Activated naive CD8-positive, alpha-beta T cell treated with anti-CD3 and anti-CD28 coated beads, Interleukin-2, amount 10 ng/mL, durations not matched to agents 7 days and 5 days (primary cell): ENCODE measurements around the gene PSMB2. TPM values are rescaled to one million over a fixed set of nuclear protein-coding genes. Genes with fewer than 3 reads are reported as not detected.
"Not testable (repeated sequence)": the region's sequence is repeated elsewhere in the genome, so short reads cannot be mapped to it uniquely, and the experiment has no call there.

Experiments
- ATAC-seq: fragments of 150-1000 bp; cut with Tn5 transposase; one replicate; pipeline ENCODE4 v1.10.0; 2021; ENCODE audit warnings: low read depth, moderate library complexity
- POLR2A ChIA-PET: fragments of 350-600 bp; sonication (Branson Sonifier 250); formaldehyde crosslinking; loops from one replicate; lab custom pipeline; 2021; ENCODE audit warnings: antibody characterized with exemption; lab: Charles Lee
- DNase-seq: peaks from one replicate; pipeline ENCODE4 v3.0.0; 2021
- H3K27ac Mint-ChIP-seq: one replicate; pipeline ENCODE4 v1.8.0; 2022; ENCODE audit warnings: mild to moderate bottlenecking, mixed read lengths
- H3K27me3 Mint-ChIP-seq: one replicate; pipeline ENCODE4 v1.8.0; 2022; ENCODE audit warnings: mild to moderate bottlenecking, moderate library complexity, mixed read lengths
- H3K36me3 Mint-ChIP-seq: one replicate; pipeline ENCODE4 v1.8.0; 2021; ENCODE audit warnings: mild to moderate bottlenecking, mixed read lengths
- H3K4me1 Mint-ChIP-seq: one replicate; pipeline ENCODE4 v1.8.0; 2021; ENCODE audit warnings: mixed read lengths
- H3K4me3 Mint-ChIP-seq: one replicate; pipeline ENCODE4 v1.8.0; 2022; ENCODE audit warnings: mild to moderate bottlenecking, moderate library complexity, mixed read lengths
- H3K9me3 Mint-ChIP-seq: one replicate; pipeline ENCODE4 v1.8.0; 2021; ENCODE audit warnings: mixed read lengths
- total RNA-seq, 2 experiments: library from RNA; stranded (reverse); gene quantifications; one replicate each; pipeline ENCODE4 v1.2.3, GENCODE V29; 2021

PSMB2 gene
- total RNA-seq, 2 experiments from 2014 or later, result 55.1 to 58.0 TPM

DNA sequence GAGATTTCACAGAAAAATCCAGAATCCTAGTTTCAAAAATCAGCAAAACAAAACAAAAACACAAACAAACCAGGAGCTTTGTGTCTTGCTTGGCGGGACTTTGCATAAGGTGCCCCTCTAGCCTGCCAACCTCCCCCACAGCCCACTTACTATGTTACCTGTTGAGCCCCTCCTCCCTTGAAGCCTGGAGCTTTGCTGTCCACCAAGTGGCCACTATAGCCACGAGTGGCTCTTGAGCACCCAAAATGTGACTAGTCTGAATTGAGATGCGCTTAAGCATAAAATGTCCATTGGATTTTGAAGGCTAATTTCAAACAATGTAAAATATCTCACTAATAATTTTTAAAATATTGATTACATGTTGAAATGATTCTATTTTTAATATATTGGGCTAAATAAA lies 56.0 kb downstream of the PSMB2 start:
- DNase-seq (no peak), ATAC-seq (no peak)
- no peaks in the 10 kb centered on the region for H3K9me3 Mint-ChIP-seq
- peaks cover 3% of the 10 kb centered on the region for H3K4me1 Mint-ChIP-seq
- POLR2A ChIA-PET, result no interaction called here
- H3K4me3 Mint-ChIP-seq, result no peak overlapping the region
- H3K27me3 Mint-ChIP-seq, result no peaks in the 10 kb centered on the region
- H3K27ac Mint-ChIP-seq, result no peak overlapping the region
- no peaks in the 10 kb centered on the region for H3K36me3 Mint-ChIP-seq

DNA sequence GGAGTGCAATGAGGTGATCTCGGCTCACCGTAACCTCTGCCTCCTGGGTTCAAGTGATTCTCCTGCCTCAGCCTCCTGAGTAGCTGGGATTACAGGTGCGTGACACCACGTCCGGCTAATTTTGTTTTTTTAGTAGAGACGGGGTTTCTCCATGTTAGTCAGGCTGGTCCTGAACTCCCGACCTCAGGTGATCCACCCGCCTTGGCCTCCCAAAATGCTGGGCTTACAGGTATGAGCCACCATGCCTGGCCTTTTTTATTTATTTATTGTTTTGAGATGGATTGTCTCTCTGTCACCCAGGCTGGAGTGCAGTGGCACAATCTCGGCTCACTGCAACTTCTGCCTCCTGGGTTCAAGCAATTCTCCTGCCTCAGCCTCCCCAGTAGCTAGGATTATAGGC lies 59.7 kb downstream of the PSMB2 start:
- not testable (repeated sequence) for H3K27ac Mint-ChIP-seq

DNA sequence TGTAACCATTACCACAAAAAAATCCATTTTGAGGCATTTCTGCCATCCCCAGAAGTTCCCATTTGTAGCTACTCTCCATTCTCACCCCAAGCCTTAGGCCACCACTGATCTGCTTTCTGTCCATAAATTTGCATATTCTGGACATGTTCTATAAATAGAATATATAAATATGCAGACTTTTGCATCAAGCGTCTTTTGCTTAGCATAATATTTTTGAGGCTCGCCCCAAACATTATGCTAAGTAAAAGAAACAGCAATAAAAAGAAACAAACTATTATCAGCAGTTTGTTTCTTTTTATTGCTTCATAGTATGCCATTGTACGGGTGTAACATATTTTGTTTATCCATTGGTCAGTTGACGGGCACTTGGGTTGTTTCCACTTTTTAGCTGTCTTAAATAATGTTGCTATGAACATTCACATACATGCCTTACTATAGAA lies 60.4 kb downstream of the PSMB2 start:
- no peak for ATAC-seq
- POLR2A ChIA-PET, result no interaction called here
- Mint-ChIP-seq H3K9me3 (no peaks in the 10 kb centered on the region), H3K36me3 (peaks cover 2% of the 10 kb centered on the region), H3K4me3 (no peak overlapping the region), H3K27me3 (peaks cover 3% of the 10 kb centered on the region), H3K4me1 (peaks cover 17% of the 10 kb centered on the region), H3K27ac (no peak overlapping the region)
- DNase-seq, result no peak

More for the DNA sequence above, 59.7 kb downstream of the PSMB2 start:
- H3K27me3 Mint-ChIP-seq, ATAC-seq, H3K4me3 Mint-ChIP-seq, H3K36me3 Mint-ChIP-seq, H3K9me3 Mint-ChIP-seq, POLR2A ChIA-PET: not testable (repeated sequence)
- H3K4me1 Mint-ChIP-seq, result peaks cover 10% of the 10 kb centered on the region
- DNase-seq, result peak; percentile 5

DNA sequence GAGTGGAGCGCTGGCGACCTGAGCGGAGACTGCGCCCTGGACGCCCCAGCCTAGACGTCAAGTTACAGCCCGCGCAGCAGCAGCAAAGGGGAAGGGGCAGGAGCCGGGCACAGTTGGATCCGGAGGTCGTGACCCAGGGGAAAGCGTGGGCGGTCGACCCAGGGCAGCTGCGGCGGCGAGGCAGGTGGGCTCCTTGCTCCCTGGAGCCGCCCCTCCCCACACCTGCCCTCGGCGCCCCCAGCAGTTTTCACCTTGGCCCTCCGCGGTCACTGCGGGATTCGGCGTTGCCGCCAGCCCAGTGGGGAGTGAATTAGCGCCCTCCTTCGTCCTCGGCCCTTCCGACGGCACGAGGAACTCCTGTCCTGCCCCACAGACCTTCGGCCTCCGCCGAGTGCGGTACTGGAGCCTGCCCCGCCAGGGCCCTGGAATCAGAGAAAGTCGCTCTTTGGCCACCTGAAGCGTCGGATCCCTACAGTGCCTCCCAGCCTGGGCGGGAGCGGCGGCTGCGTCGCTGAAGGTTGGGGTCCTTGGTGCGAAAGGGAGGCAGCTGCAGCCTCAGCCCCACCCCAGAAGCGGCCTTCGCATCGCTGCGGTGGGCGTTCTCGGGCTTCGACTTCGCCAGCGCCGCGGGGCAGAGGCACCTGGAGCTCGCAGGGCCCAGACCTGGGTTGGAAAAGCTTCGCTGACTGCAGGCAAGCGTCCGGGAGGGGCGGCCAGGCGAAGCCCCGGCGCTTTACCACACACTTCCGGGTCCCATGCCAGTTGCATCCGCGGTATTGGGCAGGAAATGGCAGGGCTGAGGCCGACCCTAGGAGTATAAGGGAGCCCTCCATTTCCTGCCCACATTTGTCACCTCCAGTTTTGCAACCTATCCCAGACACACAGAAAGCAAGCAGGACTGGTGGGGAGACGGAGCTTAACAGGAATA lies 64.0 kb downstream of the PSMB2 start:
- DNase-seq, result peak; percentile 83
- ATAC-seq, result peak; percentile 87
- POLR2A ChIA-PET, result interaction anchor here (0.5 to 2.9 kb wide), 14 partner anchors 9 to 192 kb away, joined by 3 to 23 read pairs (median 4); partner anchors contain the start of genes C1orf216, CLSPN, KIAA0319L and NCDN
- Mint-ChIP-seq H3K4me3 (peak overlapping the region; percentile 89), H3K27me3 (peaks cover 15% of the 10 kb centered on the region), H3K27ac (peak overlapping the region; percentile 92), H3K36me3 (peaks cover 4% of the 10 kb centered on the region), H3K9me3 (no peaks in the 10 kb centered on the region), H3K4me1 (peaks cover 24% of the 10 kb centered on the region)

DNA sequence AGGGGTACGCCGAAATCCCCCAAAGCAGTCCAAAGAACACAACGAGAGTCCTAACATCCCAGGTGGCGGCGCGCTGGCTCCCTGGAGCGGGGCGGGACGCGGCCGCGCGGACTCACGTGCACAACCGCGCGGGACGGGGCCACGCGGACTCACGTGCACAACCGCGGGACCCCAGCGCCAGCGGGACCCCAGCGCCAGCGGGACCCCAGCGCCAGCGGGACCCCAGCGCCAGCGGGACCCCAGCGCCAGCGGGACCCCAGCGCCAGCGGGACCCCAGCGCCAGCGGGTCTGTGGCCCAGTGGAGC lies 64.6 kb downstream of the PSMB2 start:
- Mint-ChIP-seq H3K4me1 (peaks cover 24% of the 10 kb centered on the region), H3K27ac (peak overlapping the region; percentile 86), H3K27me3 (peaks cover 19% of the 10 kb centered on the region), H3K4me3 (peak overlapping the region; percentile 89)
- not testable (repeated sequence) for H3K9me3 Mint-ChIP-seq, DNase-seq, ATAC-seq, H3K36me3 Mint-ChIP-seq
- POLR2A ChIA-PET, result interaction anchor here (1.8 to 2.9 kb wide), 2 partner anchors 12 to 193 kb away, joined by 6 to 23 read pairs; partner anchors contain the start of gene CLSPN

DNA sequence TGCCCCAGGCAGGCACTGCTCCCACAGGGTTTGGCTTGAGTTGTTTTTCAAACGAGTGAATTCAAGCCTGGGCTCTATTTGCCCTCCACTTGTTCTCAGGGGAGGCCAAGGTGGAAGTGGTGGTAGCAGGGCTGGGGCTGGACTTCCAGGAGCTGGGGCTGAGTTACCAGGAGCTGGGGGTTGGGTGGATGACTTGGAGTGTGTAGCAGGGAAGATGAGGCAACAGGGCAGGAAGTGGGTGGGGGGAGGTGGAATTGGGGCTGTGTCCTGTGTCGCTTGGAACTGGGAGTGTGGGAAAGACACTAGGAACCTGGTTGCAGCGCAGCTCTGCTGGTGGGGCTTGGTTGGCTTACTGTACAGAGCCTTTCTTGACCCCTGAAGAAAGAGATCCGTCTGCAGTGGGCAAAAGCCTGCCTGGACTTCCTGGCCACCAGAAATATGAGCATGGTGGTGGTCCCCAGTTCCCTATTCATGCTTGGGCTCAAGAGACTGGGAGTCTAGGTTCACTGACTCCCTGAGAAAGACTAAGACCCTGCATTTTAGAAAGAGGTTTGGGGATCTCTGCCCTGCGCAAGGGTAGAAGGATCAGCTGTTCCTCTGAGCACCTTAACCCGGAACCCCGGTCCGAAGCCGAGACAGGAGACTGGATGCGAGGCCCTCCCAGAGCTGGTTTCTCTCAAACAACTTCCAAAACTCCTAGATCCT lies 65.1 kb downstream of the PSMB2 start:
- no peaks in the 10 kb centered on the region for H3K9me3 Mint-ChIP-seq
- POLR2A ChIA-PET, result interaction anchor here (1.8 to 2.9 kb wide), 2 partner anchors 11 to 193 kb away, joined by 6 to 23 read pairs; partner anchors contain the start of gene CLSPN
- DNase-seq (no peak), ATAC-seq (peak; percentile 8)
- H3K27ac Mint-ChIP-seq, result peak overlapping the region; percentile 86
- peaks cover 24% of the 10 kb centered on the region for H3K4me1 Mint-ChIP-seq
- H3K27me3 Mint-ChIP-seq, result peaks cover 24% of the 10 kb centered on the region
- peak overlapping the region; percentile 83 for H3K4me3 Mint-ChIP-seq
- H3K36me3 Mint-ChIP-seq, result peaks cover 4% of the 10 kb centered on the region

DNA sequence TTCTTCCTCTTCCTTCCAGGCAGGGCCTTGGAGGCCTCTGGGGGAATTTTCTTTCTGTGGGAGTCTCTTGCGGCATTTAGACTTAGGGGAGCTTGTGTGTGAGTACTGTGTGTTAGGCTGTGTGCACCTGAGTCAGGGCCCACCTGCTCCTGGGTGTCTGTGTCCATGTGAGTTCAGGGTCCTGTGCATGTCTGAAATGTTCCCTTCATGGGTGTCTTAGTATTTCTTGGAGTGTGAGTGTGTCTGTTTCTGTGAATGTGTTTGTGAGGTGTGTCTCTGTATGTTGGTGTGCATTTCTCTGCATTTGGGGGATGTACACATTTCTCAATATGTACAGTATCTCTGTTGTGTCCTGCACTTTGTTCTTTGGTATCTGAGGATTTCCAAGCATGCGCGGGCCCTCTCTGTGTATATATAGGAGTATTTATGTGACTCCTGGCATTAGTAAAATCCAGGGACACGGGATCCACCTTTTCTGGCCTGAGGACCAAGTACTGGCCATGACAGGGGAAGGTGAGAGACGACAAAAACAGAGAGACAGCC lies 65.8 kb downstream of the PSMB2 start:
- H3K9me3 Mint-ChIP-seq, result no peaks in the 10 kb centered on the region
- ATAC-seq (no peak), DNase-seq (no peak)
- H3K27ac Mint-ChIP-seq, result peak overlapping the region; percentile 86
- peak overlapping the region; percentile 83 for H3K4me3 Mint-ChIP-seq
- POLR2A ChIA-PET, result interaction anchor here (2.9 kb wide), 1 partner anchor 194 kb away, joined by 23 read pairs; the partner anchor contains the start of gene CLSPN
- peaks cover 4% of the 10 kb centered on the region for H3K36me3 Mint-ChIP-seq
- peaks cover 26% of the 10 kb centered on the region for H3K27me3 Mint-ChIP-seq
- H3K4me1 Mint-ChIP-seq, result peaks cover 24% of the 10 kb centered on the region

DNA sequence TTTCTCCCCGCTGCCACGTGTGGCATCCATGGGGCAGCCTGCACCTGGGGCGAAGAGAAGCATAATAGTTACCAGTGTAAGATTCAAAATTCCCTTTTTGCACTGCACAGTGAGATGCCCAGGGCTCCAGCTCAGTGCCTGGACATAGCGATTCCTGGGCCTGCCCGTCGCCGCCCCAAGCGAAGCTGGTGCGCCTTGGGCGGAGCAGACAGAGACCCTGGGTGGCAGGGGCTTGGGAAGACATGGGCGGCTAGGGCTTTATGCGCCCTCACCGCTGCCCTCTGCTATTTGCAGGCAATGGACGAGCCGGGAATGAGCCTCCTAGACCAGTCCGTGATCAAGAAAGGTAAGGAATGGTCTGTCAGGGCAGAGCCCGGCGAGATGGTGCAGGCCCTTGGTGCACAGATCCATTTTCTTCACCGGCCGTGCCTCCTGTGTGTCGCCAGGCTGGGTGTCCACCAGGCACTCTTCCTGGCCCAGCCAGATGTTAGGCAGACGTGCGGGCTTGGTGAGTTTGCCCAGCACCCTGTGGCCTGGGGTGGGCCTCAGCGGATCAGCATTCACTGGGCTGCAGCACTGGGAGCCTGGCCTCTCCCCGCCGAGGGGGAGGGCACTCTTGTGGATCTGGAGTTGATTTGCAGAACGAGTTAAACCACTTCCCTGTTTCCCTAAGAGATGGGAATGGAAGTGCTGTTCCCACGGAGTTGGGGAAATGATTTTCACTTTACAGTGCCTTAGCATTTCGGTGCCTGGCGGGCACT lies 66.5 kb downstream of the PSMB2 start:
- no peak for ATAC-seq
- POLR2A ChIA-PET, result no interaction called here
- H3K4me3 Mint-ChIP-seq, result no peak overlapping the region

DNA sequence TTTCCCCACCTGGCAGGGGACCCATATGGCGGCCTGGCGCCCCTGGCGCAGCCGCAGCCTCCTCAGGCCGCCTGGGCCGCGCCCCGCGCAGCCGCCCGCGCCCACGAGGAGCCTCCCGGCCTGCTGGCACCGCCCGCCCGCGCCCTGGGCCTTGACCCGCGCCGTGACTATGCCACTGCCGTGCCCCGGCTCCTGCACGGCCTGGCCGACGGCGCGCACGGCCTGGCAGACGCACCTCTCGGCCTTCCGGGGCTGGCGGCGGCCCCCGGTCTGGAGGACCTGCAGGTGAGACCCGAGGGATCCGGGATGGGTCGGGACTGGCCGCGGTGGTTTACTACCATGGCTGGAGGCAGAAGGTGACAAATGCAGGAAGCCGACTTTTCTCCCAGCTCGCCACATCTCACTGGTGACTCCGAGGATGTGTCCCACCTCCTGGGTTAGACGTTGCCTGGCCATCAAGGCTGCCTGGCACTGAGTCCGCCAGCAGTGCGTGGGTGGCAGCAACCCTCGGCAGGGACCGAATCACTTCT lies 67.1 kb downstream of the PSMB2 start:
- H3K27me3 Mint-ChIP-seq, result peaks cover 26% of the 10 kb centered on the region
- H3K4me1 Mint-ChIP-seq, result peaks cover 24% of the 10 kb centered on the region
- POLR2A ChIA-PET, result no interaction called here
- peaks cover 4% of the 10 kb centered on the region for H3K36me3 Mint-ChIP-seq
- H3K9me3 Mint-ChIP-seq, result no peaks in the 10 kb centered on the region
- DNase-seq, result no peak
- ATAC-seq, result no peak
- no peak overlapping the region for H3K4me3 Mint-ChIP-seq
- no peak overlapping the region for H3K27ac Mint-ChIP-seq

More for the DNA sequence above, 66.5 kb downstream of the PSMB2 start:
- DNase-seq, result no peak
- Mint-ChIP-seq H3K27ac (peak overlapping the region; percentile 86), H3K36me3 (peaks cover 4% of the 10 kb centered on the region), H3K27me3 (peaks cover 26% of the 10 kb centered on the region), H3K9me3 (no peaks in the 10 kb centered on the region), H3K4me1 (peaks cover 24% of the 10 kb centered on the region)

DNA sequence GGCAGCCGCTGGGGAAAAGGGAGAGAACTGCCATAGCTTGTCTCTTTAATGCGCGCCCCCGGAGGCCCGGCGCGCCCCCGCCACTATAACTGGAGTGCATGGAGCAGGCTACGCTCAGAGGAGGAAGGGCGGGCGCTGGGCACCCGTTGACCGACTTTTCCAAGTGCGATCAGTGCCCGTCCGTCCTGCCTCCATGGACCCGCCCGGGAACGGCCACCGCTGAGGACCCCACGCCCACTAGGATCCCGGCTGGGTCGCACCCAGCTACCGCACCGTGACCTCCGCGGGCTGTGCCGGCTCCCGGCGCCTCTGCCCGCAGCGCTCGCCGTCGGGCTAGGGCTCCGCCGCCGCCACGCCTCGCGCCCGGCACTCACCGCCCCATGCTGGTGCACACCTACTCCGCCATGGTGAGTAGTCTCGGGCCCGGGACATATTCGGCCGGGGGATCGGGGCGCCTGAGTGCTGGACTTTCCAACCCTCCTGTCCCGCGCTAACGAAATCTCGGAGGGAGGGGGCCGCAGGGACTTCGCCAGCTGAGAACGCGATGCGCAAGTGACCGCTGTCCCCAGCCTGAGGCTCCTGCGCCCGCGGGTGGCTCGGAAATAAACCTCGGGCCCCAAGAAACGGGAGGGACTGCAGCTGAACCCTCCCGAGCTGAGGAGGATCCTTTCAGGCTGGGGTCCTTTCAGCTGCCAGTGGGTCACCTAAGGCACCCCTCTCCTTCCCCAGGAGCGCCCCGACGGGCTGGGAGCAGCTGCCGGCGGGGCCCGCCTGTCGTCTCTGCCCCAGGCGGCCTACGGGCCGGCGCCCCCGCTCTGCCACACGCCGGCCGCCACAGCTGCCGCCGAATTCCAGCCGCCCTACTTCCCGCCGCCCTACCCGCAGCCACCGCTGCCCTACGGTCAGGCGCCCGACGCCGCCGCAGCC lies 67.9 kb downstream of the PSMB2 start, which contains the start of gene TFAP2E:
Gene TFAP2E, plus strand, starts transcription at position 117 of the 927 bp plus-strand sequence. Its CDS starts 264 bp downstream, at position 381.
- Mint-ChIP-seq H3K27me3 (peaks cover 26% of the 10 kb centered on the region), H3K27ac (no peak within 1 kb of the TSS), H3K9me3 (no peaks in the 10 kb centered on the region), H3K4me1 (peaks cover 24% of the 10 kb centered on the region), H3K36me3 (peaks cover 4% of the 10 kb centered on the region), H3K4me3 (no peak within 1 kb of the TSS)
- POLR2A ChIA-PET, result interaction anchor here (0.6 kb wide), 1 partner anchor 146 kb away, joined by 9 read pairs; no protein-coding TSS in a partner anchor
- DNase-seq, result no peak
- ATAC-seq, result no peak

DNA sequence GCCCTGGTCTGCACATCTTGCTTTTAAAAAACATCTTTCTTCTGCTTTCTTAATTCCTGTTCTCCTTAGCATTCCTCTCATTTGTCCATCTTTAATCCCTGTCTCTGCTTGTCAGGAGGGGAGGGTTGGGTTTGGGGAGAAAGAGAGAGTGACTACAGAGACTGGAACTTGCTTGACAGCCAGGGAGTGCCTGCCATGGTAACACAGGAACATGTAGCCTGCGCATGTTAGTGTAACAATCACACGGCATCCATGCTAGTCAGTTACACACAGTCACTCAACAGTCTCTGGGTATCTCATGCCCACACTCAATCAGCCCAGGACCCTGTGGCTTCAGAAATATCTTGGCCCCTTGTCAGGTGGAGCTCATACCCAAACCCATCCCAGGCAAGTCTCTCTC lies 69.0 kb downstream of the PSMB2 start:
- DNase-seq, result no peak
- Mint-ChIP-seq H3K36me3 (peaks cover 3% of the 10 kb centered on the region), H3K4me3 (no peak overlapping the region), H3K27ac (no peak overlapping the region), H3K4me1 (peaks cover 15% of the 10 kb centered on the region), H3K27me3 (peaks cover 26% of the 10 kb centered on the region), H3K9me3 (no peaks in the 10 kb centered on the region)
- no peak for ATAC-seq
- POLR2A ChIA-PET, result interaction anchor here (1.0 to 1.9 kb wide), 2 partner anchors 143 to 145 kb away, joined by 3 to 6 read pairs; no protein-coding TSS in a partner anchor
